Hepatocyte (in vitro differentiated cells): Measurements from ENCODE around the gene NDUFAF8. TPM values are rescaled to one million over a fixed set of nuclear protein-coding genes. Genes with fewer than 3 reads are reported as not detected.

Experiments used
- DNase-seq: peaks from one replicate; pipeline ENCODE4 v3.0.0-alpha.2; 2016; ENCODE audit warnings: low spot score
- H2AFZ ChIP-seq: fragments of 200-600 bp; sonication (generic); 2 replicates; pipeline ENCODE4 v1.6.0; 2016; ENCODE audit warnings: antibody characterized with exemption, mild to moderate bottlenecking
- H3K27ac ChIP-seq: fragments of 200-600 bp; sonication (generic); 2 replicates; pipeline ENCODE4 v1.5.1; 2016; ENCODE audit warnings: mild to moderate bottlenecking
- H3K27me3 ChIP-seq: fragments of 200-600 bp; sonication (generic); 2 replicates; pipeline ENCODE4 v1.6.1; 2016
- H3K36me3 ChIP-seq: fragments of 200-600 bp; sonication (generic); replicated peaks from 2 replicates; pipeline ENCODE4 v1.5.1; 2016; ENCODE audit warnings: low read depth; ENCODE audit not compliant: insufficient read depth
- H3K4me1 ChIP-seq: fragments of 200-600 bp; sonication (generic); 2 replicates; pipeline ENCODE4 v1.5.1; 2016; ENCODE audit warnings: mild to moderate bottlenecking, moderate library complexity; ENCODE audit not compliant: insufficient read depth
- H3K4me2 ChIP-seq: fragments of 200-600 bp; sonication (generic); 2 replicates; pipeline ENCODE4 v1.6.0; 2016
- H3K4me3 ChIP-seq: fragments of 200-600 bp; sonication (generic); 2 replicates; pipeline ENCODE4 v1.5.1; 2016; ENCODE audit warnings: mild to moderate bottlenecking
- H3K79me2 ChIP-seq: fragments of 200-600 bp; sonication (generic); 2 replicates; pipeline ENCODE4 v1.6.0; 2017; ENCODE audit warnings: mild to moderate bottlenecking
- H3K9me2 ChIP-seq: fragments of 200-600 bp; sonication (generic); replicated peaks from 2 replicates; pipeline ENCODE4 v1.6.0; 2017; ENCODE audit warnings: mild to moderate bottlenecking; ENCODE audit not compliant: insufficient read depth
- H3K9me3 ChIP-seq: fragments of 200-600 bp; sonication (generic); 2 replicates; pipeline ENCODE4 v1.5.1; 2016; ENCODE audit warnings: low read depth, mild to moderate bottlenecking
- H4K20me1 ChIP-seq: fragments of 200-600 bp; sonication (generic); 2 replicates; pipeline ENCODE4 v1.6.0; 2016; ENCODE audit warnings: mild to moderate bottlenecking; ENCODE audit not compliant: insufficient read depth, poor library complexity, severe bottlenecking
- EZH2 ChIP-seq: fragments of 200-600 bp; sonication (generic); IDR thresholded peaks from 2 replicates; pipeline ENCODE4 v1.6.1; 2016; ENCODE audit warnings: antibody characterized with exemption, mild to moderate bottlenecking, borderline replicate concordance
- EZH2phosphoT487 ChIP-seq: fragments of 200-600 bp; sonication (generic); IDR thresholded peaks from one replicate; pipeline ENCODE4 v1.6.1; 2018; ENCODE audit warnings: antibody characterized with exemption, mild to moderate bottlenecking, low read depth, moderate library complexity; ENCODE audit not compliant: unreplicated experiment, severe bottlenecking
- WGBS: methylation state at CpG from one replicate; pipeline ENCODE4 v1.1.6; 2016; ENCODE audit warnings: low lambda C conversion rate; ENCODE audit errors: missing lambda C conversion rate; 5-methylcytosine and 5-hydroxymethylcytosine counted together
- polyA plus RNA-seq: library from polyadenylated mRNA; unstranded; fragments of >200 nt; fragmentation: Nextera tagmentation; extraction: Ambion mirVana; gene quantifications from 2 replicates; pipeline ENCODE4 v1.2.1, GENCODE V29; 2016
- total RNA-seq: library from RNA; depleted of rRNA; stranded (reverse); fragments of >200 nt; gene quantifications from 2 replicates; pipeline ENCODE4 v1.2.3, GENCODE V29; 2014
- TF ChIP-seq, protein P1 (sequence below): fragments of 200-600 bp; sonication (generic); IDR thresholded peaks from 2 replicates; pipeline ENCODE4 v1.5.1; 2016; ENCODE audit warnings: antibody characterized with exemption, mild to moderate bottlenecking; ENCODE audit not compliant: poor library complexity

NDUFAF8 gene
- total and polyA plus RNA-seq, 2 experiments from 2014 or later: 25.8 to 99.8 TPM

DNA sequence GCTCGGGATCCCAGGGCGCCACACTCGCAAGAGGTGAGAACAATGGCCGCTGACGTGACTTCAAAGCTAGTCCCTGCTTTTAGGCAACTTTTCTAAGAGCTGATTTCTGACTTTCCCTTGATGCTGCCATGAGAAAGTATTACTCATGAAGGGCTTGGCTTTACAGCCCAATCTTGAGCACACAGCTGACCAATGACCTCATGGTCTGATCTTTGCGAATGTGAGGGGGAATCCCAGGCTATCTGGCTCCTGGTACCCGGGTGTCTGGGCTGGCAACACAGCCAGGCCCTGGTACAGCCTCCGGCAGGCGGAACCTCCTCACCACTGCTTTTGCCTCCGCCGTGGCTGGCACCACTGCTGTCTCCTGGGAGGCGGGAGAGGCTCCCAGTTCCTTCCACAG lies 17.5 kb downstream of the NDUFAF8 start:
- Histone ChIP-seq H3K4me1 (peaks cover 12% of the 10 kb centered on the region), H3K9me3 (no peaks in the 10 kb centered on the region), H3K9me2 (no peaks in the 10 kb centered on the region), H3K4me2 (no peak overlapping the region), H2AFZ (no peak overlapping the region), H3K36me3 (no peaks in the 10 kb centered on the region), H3K4me3 (no peak overlapping the region), H3K27ac (no peak overlapping the region), H4K20me1 (peaks cover 2% of the 10 kb centered on the region), H3K79me2 (peaks cover 6% of the 10 kb centered on the region), H3K27me3 (no peaks in the 10 kb centered on the region)
- 91% methylated on average over 12 of the region's 12 CpGs for WGBS
- no peak for DNase-seq
- TF ChIP-seq EZH2 (no peak), EZH2phosphoT487 (no peak)
- TF ChIP-seq, protein P1, sequence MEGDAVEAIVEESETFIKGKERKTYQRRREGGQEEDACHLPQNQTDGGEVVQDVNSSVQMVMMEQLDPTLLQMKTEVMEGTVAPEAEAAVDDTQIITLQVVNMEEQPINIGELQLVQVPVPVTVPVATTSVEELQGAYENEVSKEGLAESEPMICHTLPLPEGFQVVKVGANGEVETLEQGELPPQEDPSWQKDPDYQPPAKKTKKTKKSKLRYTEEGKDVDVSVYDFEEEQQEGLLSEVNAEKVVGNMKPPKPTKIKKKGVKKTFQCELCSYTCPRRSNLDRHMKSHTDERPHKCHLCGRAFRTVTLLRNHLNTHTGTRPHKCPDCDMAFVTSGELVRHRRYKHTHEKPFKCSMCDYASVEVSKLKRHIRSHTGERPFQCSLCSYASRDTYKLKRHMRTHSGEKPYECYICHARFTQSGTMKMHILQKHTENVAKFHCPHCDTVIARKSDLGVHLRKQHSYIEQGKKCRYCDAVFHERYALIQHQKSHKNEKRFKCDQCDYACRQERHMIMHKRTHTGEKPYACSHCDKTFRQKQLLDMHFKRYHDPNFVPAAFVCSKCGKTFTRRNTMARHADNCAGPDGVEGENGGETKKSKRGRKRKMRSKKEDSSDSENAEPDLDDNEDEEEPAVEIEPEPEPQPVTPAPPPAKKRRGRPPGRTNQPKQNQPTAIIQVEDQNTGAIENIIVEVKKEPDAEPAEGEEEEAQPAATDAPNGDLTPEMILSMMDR: no peak

DNA sequence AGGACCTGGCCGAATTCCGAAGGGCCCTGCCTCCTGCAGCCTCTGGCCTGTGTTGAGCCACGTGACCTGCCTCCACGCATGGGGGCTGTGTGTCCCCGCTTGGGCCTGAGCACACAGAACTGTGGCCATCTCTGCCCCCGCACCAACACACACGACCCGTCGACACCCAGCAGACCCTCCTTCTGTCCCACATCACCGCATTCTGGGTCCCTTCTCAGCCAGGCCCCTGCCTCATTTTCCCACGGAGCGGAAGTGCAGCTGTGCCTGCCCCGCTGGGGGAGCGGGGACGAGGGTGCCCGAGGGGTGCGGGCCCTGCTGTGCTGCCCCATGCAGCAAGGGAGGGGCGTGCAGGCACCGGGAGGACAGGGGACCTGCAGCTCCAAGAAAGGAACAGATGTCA lies 18.4 kb downstream of the NDUFAF8 start:
- TF ChIP-seq EZH2: no peak
- TF ChIP-seq, protein P1: no peak
- no peak for TF ChIP-seq EZH2phosphoT487
- no peaks in the 10 kb centered on the region for H3K27me3 ChIP-seq
- H2AFZ ChIP-seq: no peak overlapping the region
- peaks cover 6% of the 10 kb centered on the region for H3K79me2 ChIP-seq
- H3K9me2 ChIP-seq: no peaks in the 10 kb centered on the region
- DNase-seq: no peak
- H3K4me2 ChIP-seq: no peak overlapping the region
- H3K36me3 ChIP-seq: no peaks in the 10 kb centered on the region
- H3K27ac ChIP-seq: no peak overlapping the region
- peaks cover 2% of the 10 kb centered on the region for H4K20me1 ChIP-seq
- H3K4me1 ChIP-seq: peaks cover 12% of the 10 kb centered on the region
- WGBS: 95% methylated on average over 19 of the region's 19 CpGs
- no peaks in the 10 kb centered on the region for H3K9me3 ChIP-seq
- no peak overlapping the region for H3K4me3 ChIP-seq

DNA sequence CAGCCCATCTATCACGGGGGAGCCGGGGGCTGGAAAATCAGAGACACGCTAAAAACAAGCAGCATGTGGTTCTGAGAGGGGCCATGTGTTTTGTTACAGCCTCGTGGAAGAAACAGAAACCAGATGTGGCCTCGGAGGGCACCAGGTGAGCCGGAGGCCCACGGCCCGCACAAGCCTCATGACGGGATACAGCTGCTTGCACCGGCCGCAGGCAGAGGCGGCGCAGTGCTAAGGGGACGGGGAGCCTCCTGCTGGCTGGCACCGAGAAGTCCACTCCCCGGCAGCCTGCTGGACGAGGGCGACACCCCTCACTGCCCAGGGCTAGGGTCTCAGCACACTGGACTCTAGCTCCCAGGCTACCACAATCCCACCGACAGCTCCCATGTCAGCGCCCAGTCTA lies 19.2 kb downstream of the NDUFAF8 start:
- 59% methylated on average over 20 of the region's 20 CpGs for WGBS
- Histone ChIP-seq H3K79me2 (peaks cover 6% of the 10 kb centered on the region), H3K4me3 (no peak overlapping the region), H3K9me3 (no peaks in the 10 kb centered on the region), H3K4me1 (peaks cover 12% of the 10 kb centered on the region), H3K27ac (no peak overlapping the region), H3K9me2 (no peaks in the 10 kb centered on the region), H4K20me1 (peaks cover 2% of the 10 kb centered on the region), H3K27me3 (no peaks in the 10 kb centered on the region), H3K36me3 (no peaks in the 10 kb centered on the region), H3K4me2 (no peak overlapping the region), H2AFZ (no peak overlapping the region)
- DNase-seq: peak; percentile 44
- TF ChIP-seq, protein P1: peak; percentile 16
- no peak for TF ChIP-seq EZH2

DNA sequence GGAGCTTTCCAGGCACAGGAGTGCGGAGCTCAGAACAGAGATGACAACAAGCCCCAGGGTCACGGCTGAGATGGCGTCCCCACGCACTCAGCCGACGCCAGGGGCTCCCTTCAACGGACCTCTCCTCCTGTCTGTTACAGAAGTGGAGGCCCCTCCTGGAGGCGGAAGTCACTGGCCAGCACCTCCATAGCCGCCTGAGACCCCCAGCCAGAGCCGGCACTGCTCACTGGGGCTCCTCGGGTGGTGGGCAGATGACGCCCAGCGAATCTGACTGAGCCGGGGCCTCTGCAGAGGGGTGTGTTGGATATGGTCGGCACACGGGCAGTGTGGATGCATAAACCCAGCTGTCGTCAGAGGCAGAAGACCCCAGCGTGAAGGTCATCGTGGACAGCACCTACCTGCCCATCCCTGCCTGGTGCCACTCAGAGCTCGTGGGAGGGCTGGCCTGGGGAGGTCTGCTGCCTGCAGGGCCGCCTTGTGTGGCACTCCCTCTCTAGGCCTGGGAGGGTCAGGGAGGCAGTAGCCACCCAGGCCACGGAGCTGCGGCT lies 20.0 kb downstream of the NDUFAF8 start:
- TF ChIP-seq, protein P1: no peak
- TF ChIP-seq EZH2 (no peak), EZH2phosphoT487 (no peak)
- Histone ChIP-seq H3K9me3 (no peaks in the 10 kb centered on the region), H3K36me3 (no peaks in the 10 kb centered on the region)

More for the DNA sequence above, 20.0 kb downstream of the NDUFAF8 start:
- Histone ChIP-seq H3K4me3 (no peak overlapping the region), H3K79me2 (peaks cover 2% of the 10 kb centered on the region), H3K4me2 (no peak overlapping the region), H3K9me2 (no peaks in the 10 kb centered on the region), H4K20me1 (peaks cover 2% of the 10 kb centered on the region), H3K27ac (no peak overlapping the region), H2AFZ (no peak overlapping the region), H3K4me1 (peaks cover 12% of the 10 kb centered on the region), H3K27me3 (no peaks in the 10 kb centered on the region)
- no peak for DNase-seq
- WGBS: 96% methylated on average over 19 of the region's 23 CpGs
